Astrocyte (in vitro differentiated cells and primary cell): ENCODE data around the gene OXT. TPM values are rescaled to one million over a fixed set of nuclear protein-coding genes. Genes with fewer than 3 reads are reported as not detected.

ENCODE experiments used
- DNase-seq: peaks from one replicate; pipeline ENCODE4 v3.0.0-alpha.2; 2010; ENCODE audit warnings: low read depth
- FAIRE-seq: peaks from 2 replicates; lab custom pipeline; 2011; peaks lifted over from hg19 to GRCh38; lab: Jason Lieb, UNC
- H2AFZ ChIP-seq: 2 replicates; pipeline ENCODE4 v1.6.0; 2012; ENCODE audit warnings: low read depth, low read length, inconsistent platforms
- H3K27ac ChIP-seq: 2 replicates; pipeline ENCODE4 v1.5.1; 2011; ENCODE audit warnings: low read depth, low read length, inconsistent platforms
- H3K27me3 ChIP-seq: 2 replicates; pipeline ENCODE4 v1.6.0; 2011; ENCODE audit warnings: low read length, inconsistent platforms; ENCODE audit not compliant: insufficient read depth
- H3K36me3 ChIP-seq: 2 replicates; pipeline ENCODE4 v1.5.1; 2011; ENCODE audit warnings: low read length, inconsistent platforms; ENCODE audit not compliant: insufficient read depth
- H3K4me1 ChIP-seq: 2 replicates; pipeline ENCODE4 v1.5.1; 2011; ENCODE audit warnings: low read length, inconsistent platforms; ENCODE audit not compliant: insufficient read depth
- H3K4me2 ChIP-seq: 2 replicates; pipeline ENCODE4 v1.6.0; 2012; ENCODE audit warnings: low read length, inconsistent platforms
- H3K4me3 ChIP-seq: 2 replicates; pipeline ENCODE4 v1.5.1; 2011; ENCODE audit warnings: low read depth, mild to moderate bottlenecking, low read length, inconsistent platforms; ENCODE audit not compliant: insufficient read depth
- H3K79me2 ChIP-seq: 2 replicates; pipeline ENCODE4 v1.6.0; 2012; ENCODE audit warnings: mild to moderate bottlenecking, low read length, inconsistent platforms; ENCODE audit not compliant: insufficient read depth
- H3K9ac ChIP-seq: 2 replicates; pipeline ENCODE4 v1.6.0; 2012; ENCODE audit warnings: mild to moderate bottlenecking, low read length, inconsistent platforms
- H3K9me3 ChIP-seq: 2 replicates; pipeline ENCODE4 v1.5.1; 2012; ENCODE audit warnings: low read depth, mild to moderate bottlenecking, low read length, inconsistent platforms; ENCODE audit not compliant: insufficient read depth
- H4K20me1 ChIP-seq: 2 replicates; pipeline ENCODE4 v1.6.0; 2012; ENCODE audit warnings: low read length, inconsistent platforms; ENCODE audit not compliant: insufficient read depth
- H3K27ac Mint-ChIP-seq: one replicate; pipeline ENCODE4 v1.8.0; 2021; ENCODE audit warnings: mild to moderate bottlenecking, mixed read lengths; ENCODE audit not compliant: unreplicated experiment
- H3K27me3 Mint-ChIP-seq: one replicate; pipeline ENCODE4 v1.8.0; 2021; ENCODE audit warnings: low read depth, mixed read lengths; ENCODE audit not compliant: unreplicated experiment
- H3K36me3 Mint-ChIP-seq: one replicate; pipeline ENCODE4 v1.8.0; 2021; ENCODE audit warnings: low read depth, mixed read lengths; ENCODE audit not compliant: unreplicated experiment
- H3K4me1 Mint-ChIP-seq: one replicate; pipeline ENCODE4 v1.8.0; 2021; ENCODE audit warnings: low read depth, mixed read lengths; ENCODE audit not compliant: unreplicated experiment
- H3K4me3 Mint-ChIP-seq: one replicate; pipeline ENCODE4 v1.8.0; 2021; ENCODE audit warnings: mild to moderate bottlenecking, moderate library complexity, mixed read lengths; ENCODE audit not compliant: unreplicated experiment
- H3K9me3 Mint-ChIP-seq: one replicate; pipeline ENCODE4 v1.8.0; 2021; ENCODE audit warnings: mild to moderate bottlenecking, mixed read lengths; ENCODE audit not compliant: unreplicated experiment
- CTCF ChIP-seq: IDR thresholded peaks from 2 replicates; pipeline ENCODE4 v1.5.1; 2011; ENCODE audit warnings: low read depth, mild to moderate bottlenecking, inconsistent platforms, low read length, moderate library complexity; ENCODE audit not compliant: insufficient read depth
- EZH2 ChIP-seq: IDR thresholded peaks from 2 replicates; pipeline ENCODE4 v1.6.1; 2012; ENCODE audit warnings: mild to moderate bottlenecking, low read length, inconsistent platforms; ENCODE audit not compliant: insufficient read depth
- total RNA-seq: library from RNA; stranded (reverse); gene quantifications from 2 replicates; pipeline ENCODE4 v1.2.1, GENCODE V29; 2021

The OXT gene
- total RNA-seq, 1 donor from 2014 or later, result not detected

DNA sequence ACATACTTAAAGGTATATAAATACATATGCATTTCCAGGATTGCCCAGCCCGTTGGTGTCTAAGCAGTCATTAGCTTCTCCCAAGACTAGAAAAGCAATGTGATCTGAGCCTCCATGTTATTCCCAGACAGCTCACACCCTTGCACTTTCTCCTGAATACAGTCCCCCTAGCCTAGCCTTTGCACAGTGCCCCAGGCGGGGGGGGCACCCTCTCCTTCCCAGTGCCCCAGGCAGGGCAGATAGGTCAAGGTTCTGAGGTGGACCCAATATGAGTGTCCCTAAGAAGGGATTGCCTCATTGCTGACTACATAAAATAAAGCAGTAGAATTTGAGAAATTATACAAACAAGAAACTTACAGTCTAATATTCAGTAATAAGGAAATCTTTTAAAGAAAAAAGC lies 43.4 kb upstream of the OXT start:
- Histone ChIP-seq H3K27me3 (no peaks in the 10 kb centered on the region), H3K27ac (no peak overlapping the region), H3K79me2 (no peaks in the 10 kb centered on the region), H3K9ac (no peak overlapping the region), H3K4me1 (no peaks in the 10 kb centered on the region), H3K4me3 (no peak overlapping the region), H3K9me3 (no peaks in the 10 kb centered on the region), H3K4me2 (no peak overlapping the region), H2AFZ (no peak overlapping the region), H4K20me1 (no peaks in the 10 kb centered on the region), H3K36me3 (peaks cover 37% of the 10 kb centered on the region)
- Mint-ChIP-seq H3K4me1 (peaks cover 1% of the 10 kb centered on the region), H3K36me3 (peaks cover 32% of the 10 kb centered on the region), H3K27me3 (no peaks in the 10 kb centered on the region), H3K4me3 (no peak overlapping the region), H3K27ac (no peak overlapping the region), H3K9me3 (no peaks in the 10 kb centered on the region)
- DNase-seq (no peak), FAIRE-seq (no peak)
- TF ChIP-seq EZH2 (no peak), CTCF (no peak)

DNA sequence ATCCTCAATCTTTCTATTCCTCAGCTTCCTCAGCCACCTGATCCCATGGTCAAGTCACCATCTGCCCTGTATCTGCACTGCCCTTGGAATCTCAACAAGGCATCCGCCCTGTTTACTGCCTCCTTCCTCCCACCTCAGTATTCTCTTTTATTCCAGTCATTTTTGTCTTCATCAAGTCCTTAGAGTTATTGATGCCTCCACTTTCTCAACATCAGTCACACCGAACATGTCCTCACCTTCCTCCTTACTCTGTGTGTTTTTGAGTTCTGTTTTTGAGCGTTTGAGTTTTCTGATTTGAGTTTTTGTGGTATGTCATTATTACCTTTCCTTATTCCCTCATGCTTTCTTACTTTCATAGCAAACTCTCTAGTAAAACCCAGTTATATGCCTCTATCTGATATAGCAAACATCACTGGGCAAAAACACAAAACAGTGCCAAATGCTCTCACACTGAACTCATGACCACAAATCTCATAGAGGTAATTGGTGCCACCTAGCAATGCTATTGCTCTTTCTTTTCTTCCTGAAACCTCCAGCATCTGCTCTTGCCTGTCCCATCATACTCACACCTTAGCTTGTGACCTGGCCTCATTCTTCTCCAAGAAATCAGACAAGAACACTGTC lies 39.8 kb upstream of the OXT start:
- DNase-seq (no peak), FAIRE-seq (no peak)
- Histone ChIP-seq H3K27me3 (no peaks in the 10 kb centered on the region), H3K36me3 (peaks cover 32% of the 10 kb centered on the region), H3K9ac (no peak overlapping the region), H3K4me2 (no peak overlapping the region), H2AFZ (no peak overlapping the region), H3K27ac (no peak overlapping the region), H3K4me3 (no peak overlapping the region), H3K4me1 (no peaks in the 10 kb centered on the region), H3K79me2 (no peaks in the 10 kb centered on the region), H3K9me3 (no peaks in the 10 kb centered on the region), H4K20me1 (no peaks in the 10 kb centered on the region)
- TF ChIP-seq CTCF (no peak), EZH2 (no peak)
- no peaks in the 10 kb centered on the region for H3K27me3 Mint-ChIP-seq
- no peak overlapping the region for H3K27ac Mint-ChIP-seq
- H3K4me3 Mint-ChIP-seq, result no peak overlapping the region
- H3K36me3 Mint-ChIP-seq, result peaks cover 32% of the 10 kb centered on the region
- H3K9me3 Mint-ChIP-seq, result no peaks in the 10 kb centered on the region
- H3K4me1 Mint-ChIP-seq, result no peaks in the 10 kb centered on the region

DNA sequence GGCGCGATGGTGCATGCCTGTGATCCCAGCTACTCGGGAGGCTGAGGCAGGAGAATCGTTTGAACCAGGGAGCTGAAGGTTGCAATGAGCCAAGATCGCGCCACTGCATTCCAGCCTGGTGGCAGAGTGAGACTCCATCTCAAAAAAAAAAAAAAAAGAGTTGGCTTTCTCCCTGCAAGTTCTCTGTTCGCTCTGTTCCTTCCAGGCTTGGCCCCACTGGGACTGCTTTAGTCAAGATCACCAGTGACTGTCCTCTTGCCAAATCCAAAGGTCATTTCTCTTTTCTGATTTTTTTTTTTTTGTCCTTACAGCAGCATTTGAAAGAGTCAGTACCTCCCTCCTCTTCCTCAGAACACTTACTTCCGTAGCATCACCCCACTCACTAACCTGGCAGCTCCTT lies 38.8 kb upstream of the OXT start:
- Histone ChIP-seq H2AFZ (no peak overlapping the region), H3K36me3 (peaks cover 28% of the 10 kb centered on the region), H3K79me2 (no peaks in the 10 kb centered on the region), H3K4me3 (no peak overlapping the region), H3K27ac (no peak overlapping the region), H3K9me3 (no peaks in the 10 kb centered on the region), H3K27me3 (no peaks in the 10 kb centered on the region), H3K9ac (no peak overlapping the region), H3K4me1 (no peaks in the 10 kb centered on the region), H3K4me2 (no peak overlapping the region), H4K20me1 (no peaks in the 10 kb centered on the region)
- Mint-ChIP-seq H3K27ac (no peak overlapping the region), H3K27me3 (no peaks in the 10 kb centered on the region), H3K36me3 (peaks cover 26% of the 10 kb centered on the region), H3K4me3 (no peak overlapping the region), H3K4me1 (no peaks in the 10 kb centered on the region), H3K9me3 (no peaks in the 10 kb centered on the region)
- no peak for DNase-seq
- TF ChIP-seq CTCF (no peak), EZH2 (no peak)
- no peak for FAIRE-seq
